Measurements from ENCODE around the gene GORASP2.

Gene GORASP2

GRCh38 chr2:170973492-170974303 is 44.6 kb downstream of the GORASP2 start:
- Histone ChIP-seq H3K27ac (peak overlapping the region; percentile 69), H3K36me3 (replicated peaks) (peaks cover 5% of the 10 kb centered on the region), H3K4me3 (ENCODE audit: low read depth, low read length) (peak overlapping the region; percentile 69), H3K27me3 (replicated peaks) (no peaks in the 10 kb centered on the region)
- peak; percentile 73 for TF ChIP-seq CTCF (IDR thresholded peaks at IDR 0.05; ENCODE audit: low read depth, low read length, missing control alignments)
- DNase-seq, result peak; percentile 52
- in situ Hi-C loops (cut with HindIII; ENCODE audit: low pct_ligation_motif_present, low sequenced_read_pairs), result loop anchor here (25.0 kb wide), 1 partner anchor 189 kb away; the partner anchor contains the start of gene TLK1

- DNase-seq, result peak; percentile 27
- Histone ChIP-seq H3K36me3 (replicated peaks) (no peaks in the 10 kb centered on the region), H3K4me3 (ENCODE audit: low read depth, low read length) (peak overlapping the region; percentile 69), H3K27me3 (replicated peaks) (no peaks in the 10 kb centered on the region), H3K27ac (no peak overlapping the region)
- in situ Hi-C loops (cut with HindIII; ENCODE audit: low pct_ligation_motif_present, low sequenced_read_pairs), result loop anchor here (25.0 kb wide), 1 partner anchor 188 kb away; the partner anchor contains the start of gene TLK1
- TF ChIP-seq CTCF (IDR thresholded peaks at IDR 0.05; ENCODE audit: low read depth, low read length, missing control alignments), result no peak
These were observed 45.4 kb downstream of the GORASP2 start for GRCh38 chr2:170974304-170974993.

GRCh38 chr2:170975127-170975942 is 46.3 kb downstream of the GORASP2 start:
- Histone ChIP-seq H3K27ac (no peak overlapping the region), H3K36me3 (replicated peaks) (no peaks in the 10 kb centered on the region), H3K4me3 (ENCODE audit: low read depth, low read length) (no peak overlapping the region), H3K27me3 (replicated peaks) (no peaks in the 10 kb centered on the region)
- no peak for TF ChIP-seq CTCF (IDR thresholded peaks at IDR 0.05; ENCODE audit: low read depth, low read length, missing control alignments)
- no peak for DNase-seq
- in situ Hi-C loops (cut with HindIII; ENCODE audit: low pct_ligation_motif_present, low sequenced_read_pairs), result no loop called here

- Histone ChIP-seq H3K4me3 (ENCODE audit: low read depth, low read length) (no peak overlapping the region), H3K27ac (no peak overlapping the region), H3K36me3 (replicated peaks) (no peaks in the 10 kb centered on the region), H3K27me3 (replicated peaks) (no peaks in the 10 kb centered on the region)
- in situ Hi-C loops (cut with HindIII; ENCODE audit: low pct_ligation_motif_present, low sequenced_read_pairs), result no loop called here
- no peak for DNase-seq
- TF ChIP-seq CTCF (IDR thresholded peaks at IDR 0.05; ENCODE audit: low read depth, low read length, missing control alignments), result no peak
These were observed 46.9 kb downstream of the GORASP2 start for GRCh38 chr2:170975943-170976270.

GRCh38 chr2:170984079-170984478 is 55.0 kb downstream of the GORASP2 start:
- H3K27ac ChIP-seq, result no peak overlapping the region
- DNase-seq, result no peak
- in situ Hi-C loops (cut with HindIII; ENCODE audit: low pct_ligation_motif_present, low sequenced_read_pairs), result no loop called here

More at GRCh38 chr2:170984079-170984478, 55.0 kb downstream of the GORASP2 start:
- Histone ChIP-seq H3K4me3 (ENCODE audit: low read depth, low read length) (no peak overlapping the region), H3K27me3 (replicated peaks) (no peaks in the 10 kb centered on the region), H3K36me3 (replicated peaks) (peaks cover 2% of the 10 kb centered on the region)
- no peak for TF ChIP-seq CTCF (IDR thresholded peaks at IDR 0.05; ENCODE audit: low read depth, low read length, missing control alignments)
